HepG2 (cell line): ENCODE measurements around the gene COPA. TPM values are rescaled to one million over a fixed set of nuclear protein-coding genes. Genes with fewer than 3 reads are reported as not detected.

Experiments used
- ERF ChIP-seq: IDR thresholded peaks from 2 replicates; pipeline ENCODE4 v1.6.1; 2018; ENCODE audit warnings: missing biosample characterization, missing genetic modification reagents
- FOXK2 ChIP-seq: fragments of 450-650 bp; IDR thresholded peaks from 2 replicates; pipeline ENCODE4 v1.6.1; 2016
- GLMP ChIP-seq: sonication (generic); formaldehyde crosslinking; IDR thresholded peaks from 2 replicates; pipeline ENCODE4 v1.9.0; 2021; ENCODE audit warnings: missing genetic modification reagents, mild to moderate bottlenecking, borderline replicate concordance
- HNRNPK ChIP-seq: fragments of 200-400 bp; formaldehyde crosslinking; IDR thresholded peaks from 2 replicates; pipeline ENCODE4 v1.6.1; 2018; ENCODE audit warnings: low read length, low read depth, moderate library complexity, mild to moderate bottlenecking; ENCODE audit not compliant: poor library complexity, severe bottlenecking
- MEIS1 ChIP-seq: sonication (generic); formaldehyde crosslinking; IDR thresholded peaks from 2 replicates; pipeline ENCODE4 v1.9.0; 2021; ENCODE audit warnings: mild to moderate bottlenecking, missing genetic modification reagents, moderate library complexity, borderline replicate concordance
- ONECUT2 ChIP-seq: sonication (generic); formaldehyde crosslinking; IDR thresholded peaks from 2 replicates; pipeline ENCODE4 v1.4.0; 2020; ENCODE audit warnings: missing genetic modification reagents
- RERE ChIP-seq: IDR thresholded peaks from 2 replicates; pipeline ENCODE4 v1.6.1; 2016; ENCODE audit warnings: low read depth, missing genetic modification reagents, missing compliant biosample characterization
- SALL1 ChIP-seq: sonication (generic); formaldehyde crosslinking; IDR thresholded peaks from 2 replicates; pipeline ENCODE4 v1.8.0; 2022; ENCODE audit warnings: mild to moderate bottlenecking, missing genetic modification reagents
- THAP11 ChIP-seq: IDR thresholded peaks from 2 replicates; pipeline ENCODE4 v1.6.1; 2016; ENCODE audit warnings: missing biosample characterization, missing genetic modification reagents
- ZBTB2 ChIP-seq: sonication (generic); formaldehyde crosslinking; IDR thresholded peaks from 2 replicates; pipeline ENCODE4 v1.8.0; 2022; ENCODE audit warnings: low read depth, missing genetic modification reagents
- ZBTB42 ChIP-seq: sonication (generic); formaldehyde crosslinking; IDR thresholded peaks from 2 replicates; pipeline ENCODE4 v1.5.0; 2020; ENCODE audit warnings: mild to moderate bottlenecking, missing genetic modification reagents
- ZNF296 ChIP-seq: sonication (generic); formaldehyde crosslinking; conservative IDR thresholded peaks from 2 replicates; pipeline ENCODE4 v1.5.0; 2020; ENCODE audit warnings: mild to moderate bottlenecking, missing genetic modification reagents
- ZNF550 ChIP-seq: sonication (generic); formaldehyde crosslinking; IDR thresholded peaks from 2 replicates; pipeline ENCODE4 v1.4.0; 2020; ENCODE audit warnings: mild to moderate bottlenecking, missing genetic modification reagents, borderline replicate concordance
- ZNF777 ChIP-seq: sonication (generic); formaldehyde crosslinking; IDR thresholded peaks from 2 replicates; pipeline ENCODE4 v1.4.0; 2020; ENCODE audit warnings: missing genetic modification reagents
- ZNF780A ChIP-seq: sonication (generic); formaldehyde crosslinking; IDR thresholded peaks from 2 replicates; pipeline ENCODE4 v1.8.0; 2022; ENCODE audit warnings: mild to moderate bottlenecking, missing genetic modification reagents, moderate library complexity
- polyA plus RNA-seq, 8 experiments: library from polyadenylated mRNA; depleted of rRNA in 3 of 8; stranded (reverse) in 7 of 8; unstranded in 1 of 8; fragments of >200 nt; fragmentation: Illumina TruSeq in 4 of 8; extraction: Trizol in 4 of 8; gene quantifications; 2 replicates each; pipeline versions ENCODE4 v1.2.1 to v1.2.3, GENCODE V29; 2011 to 2016; ENCODE audit warnings: low read depth in 4 of 8, missing spikeins in 1 of 8, mixed read lengths in 1 of 8; ENCODE audit not compliant: insufficient read depth in 1 of 8
- total RNA-seq, 5 experiments: library from RNA; depleted of rRNA; stranded (reverse); fragments of >200 nt; fragmentation: Illumina TruSeq; extraction: Trizol; gene quantifications; 2 replicates each; pipeline ENCODE4 v1.2.3, GENCODE V29; 2016; ENCODE audit warnings: low read depth in 1 of 5
- TF ChIP-seq, protein P1 (sequence below): sonication (generic); formaldehyde crosslinking; IDR thresholded peaks from 2 replicates; pipeline ENCODE4 v1.8.1; 2022; ENCODE audit warnings: low read depth, mild to moderate bottlenecking, missing genetic modification reagents
- TF ChIP-seq, protein P2 (sequence below): sonication (generic); formaldehyde crosslinking; IDR thresholded peaks from 2 replicates; pipeline ENCODE4 v1.5.0; 2020; ENCODE audit warnings: missing genetic modification reagents

COPA gene
- total and polyA plus RNA-seq, 2 of the 13 experiments (the other 11 are each of a cell fraction or from before 2014, with no cell fraction given), result 160 to 197 TPM

DNA sequence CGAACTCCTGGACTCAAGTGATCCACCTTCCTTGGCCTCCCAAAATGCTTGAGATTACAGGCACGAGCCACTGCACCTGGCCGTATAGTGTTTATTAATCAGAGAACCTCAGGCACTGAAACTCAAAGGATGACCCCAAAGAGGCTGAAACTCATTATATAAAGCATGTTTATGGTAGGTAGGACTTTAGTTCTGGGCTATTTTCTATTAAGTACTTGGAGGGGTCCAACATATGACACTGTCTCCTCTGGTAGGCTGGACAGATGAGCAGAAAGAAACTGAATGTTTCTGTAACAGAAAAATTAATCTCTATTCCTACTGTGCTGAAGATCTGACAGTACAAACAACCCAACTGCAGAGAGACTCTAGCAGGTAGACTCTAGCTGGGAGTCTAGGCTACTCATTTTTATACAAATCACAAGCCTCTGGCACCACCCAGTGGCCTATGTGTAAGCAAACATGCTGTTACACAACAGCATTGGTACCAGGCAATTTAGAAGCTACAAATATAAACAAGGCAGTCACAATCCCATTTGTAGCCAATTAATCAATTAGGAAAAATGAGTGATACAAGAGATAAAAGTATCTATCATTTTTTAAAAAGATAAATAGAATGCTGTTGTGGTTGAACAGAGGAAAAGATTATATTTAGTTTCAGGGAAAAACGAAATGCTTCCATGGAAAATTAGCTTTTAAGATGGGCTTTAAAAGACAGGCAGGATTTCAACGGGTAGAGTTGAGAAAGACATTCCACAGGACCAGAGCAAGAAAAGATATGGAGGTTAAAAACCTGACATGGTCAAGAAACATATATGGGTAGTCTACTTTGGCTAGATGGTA, 91.1 kb downstream of the COPA start (continued):
- TF ChIP-seq RERE (CRISPR knock-in tag) (no peak), THAP11 (CRISPR knock-in tag) (0 out of 2 replicates have a peak, but pooled peaks have one; percentile 34), HNRNPK (no peak), ZNF777 (no peak), ONECUT2 (CRISPR knock-in tag) (no peak), FOXK2 (peak; percentile 28; the same call in 1 of the 2 replicates), GLMP (CRISPR knock-in tag) (no peak), ERF (CRISPR knock-in tag) (0 out of 2 replicates have a peak, but pooled peaks have one; percentile 26), ZNF550 (no peak), ZNF780A (no peak), MEIS1 (CRISPR knock-in tag) (no peak), SALL1 (CRISPR knock-in tag) (no peak), ZNF296 (CRISPR knock-in tag) (no peak), ZBTB42 (CRISPR knock-in tag) (no peak), ZBTB2 (CRISPR knock-in tag) (no peak)
- TF ChIP-seq, protein P1, sequence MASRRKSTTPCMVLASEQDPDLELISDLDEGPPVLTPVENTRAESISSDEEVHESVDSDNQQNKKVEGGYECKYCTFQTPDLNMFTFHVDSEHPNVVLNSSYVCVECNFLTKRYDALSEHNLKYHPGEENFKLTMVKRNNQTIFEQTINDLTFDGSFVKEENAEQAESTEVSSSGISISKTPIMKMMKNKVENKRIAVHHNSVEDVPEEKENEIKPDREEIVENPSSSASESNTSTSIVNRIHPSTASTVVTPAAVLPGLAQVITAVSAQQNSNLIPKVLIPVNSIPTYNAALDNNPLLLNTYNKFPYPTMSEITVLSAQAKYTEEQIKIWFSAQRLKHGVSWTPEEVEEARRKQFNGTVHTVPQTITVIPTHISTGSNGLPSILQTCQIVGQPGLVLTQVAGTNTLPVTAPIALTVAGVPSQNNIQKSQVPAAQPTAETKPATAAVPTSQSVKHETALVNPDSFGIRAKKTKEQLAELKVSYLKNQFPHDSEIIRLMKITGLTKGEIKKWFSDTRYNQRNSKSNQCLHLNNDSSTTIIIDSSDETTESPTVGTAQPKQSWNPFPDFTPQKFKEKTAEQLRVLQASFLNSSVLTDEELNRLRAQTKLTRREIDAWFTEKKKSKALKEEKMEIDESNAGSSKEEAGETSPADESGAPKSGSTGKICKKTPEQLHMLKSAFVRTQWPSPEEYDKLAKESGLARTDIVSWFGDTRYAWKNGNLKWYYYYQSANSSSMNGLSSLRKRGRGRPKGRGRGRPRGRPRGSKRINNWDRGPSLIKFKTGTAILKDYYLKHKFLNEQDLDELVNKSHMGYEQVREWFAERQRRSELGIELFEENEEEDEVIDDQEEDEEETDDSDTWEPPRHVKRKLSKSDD, result no peak
- TF ChIP-seq, protein P2, sequence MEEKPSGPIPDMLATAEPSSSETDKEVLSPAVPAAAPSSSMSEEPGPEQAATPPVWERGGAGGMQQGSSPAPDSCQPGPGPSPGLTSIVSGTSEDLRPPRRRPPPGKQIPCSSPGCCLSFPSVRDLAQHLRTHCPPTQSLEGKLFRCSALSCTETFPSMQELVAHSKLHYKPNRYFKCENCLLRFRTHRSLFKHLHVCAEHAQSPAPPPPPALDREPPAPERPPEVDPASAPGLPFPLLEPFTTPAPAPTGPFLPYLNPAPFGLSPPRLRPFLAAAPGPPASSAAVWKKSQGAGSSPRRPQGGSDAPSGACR, result no peak
